ENCODE measurements around the gene RHOBTB1. TPM values are rescaled to one million over a fixed set of nuclear protein-coding genes. Genes with fewer than 3 reads are reported as not detected.

The RHOBTB1 gene
- total and polyA plus RNA-seq, 2 donors from 2014 or later = 14.6 to 34.5 TPM

- H3K27ac ChIP-seq (ENCODE audit: low read depth in 2 of 2, low read length in 2 of 2) = no peak overlapping the region
- no peak overlapping the region for H3K4me3 ChIP-seq (ENCODE audit: low read length in 3 of 3)
- H3K9me3 ChIP-seq (ENCODE audit: control insufficient read depth in 2 of 3, insufficient read depth in 1 of 3, low read length in 3 of 3) = no peaks in the 10 kb centered on the region
- no peak for DNase-seq
- peaks cover 2 to 16% (median 2%) of the 10 kb centered on the region in 3 donors for H3K36me3 ChIP-seq (ENCODE audit: control insufficient read depth in 2 of 3, insufficient read depth in 3 of 3, low read length in 3 of 3)
- TF ChIP-seq CTCF (IDR thresholded peaks at IDR 0.05; ENCODE audit: borderline replicate concordance, extremely low read depth, insufficient read depth) = no peak
- intact Hi-C loops (cut with DNase I) = no loop called here
- H3K9ac ChIP-seq (ENCODE audit: low read length in 3 of 3) = no peak overlapping the region
- H3K27me3 ChIP-seq (ENCODE audit: control insufficient read depth, insufficient read depth, low read length) = no peaks in the 10 kb centered on the region
- no peak for FAIRE-seq
- peaks cover 0 to 12% (median 8%) of the 10 kb centered on the region in 3 donors for H3K4me1 ChIP-seq (ENCODE audit: control insufficient read depth in 2 of 3, insufficient read depth in 2 of 3, low read depth in 1 of 3, low read length in 3 of 3)
These were observed 32.8 kb downstream of the RHOBTB1 start for GRCh38 chr10:60911216-60911615.

GRCh38 chr10:60910543-60910942, 33.4 kb downstream of the RHOBTB1 start:
- DNase-seq (peak in 1 of 5 donors; percentile 37), FAIRE-seq (no peak)
- TF ChIP-seq CTCF (IDR thresholded peaks at IDR 0.05; ENCODE audit: borderline replicate concordance, extremely low read depth, insufficient read depth) = no peak
- no peak overlapping the region for H3K4me3 ChIP-seq (ENCODE audit: low read length in 3 of 3)
- no peaks in the 10 kb centered on the region for H3K27me3 ChIP-seq (ENCODE audit: control insufficient read depth, insufficient read depth, low read length)
- intact Hi-C loops (cut with DNase I) = no loop called here
- peaks cover 2 to 16% (median 2%) of the 10 kb centered on the region in 3 donors for H3K36me3 ChIP-seq (ENCODE audit: control insufficient read depth in 2 of 3, insufficient read depth in 3 of 3, low read length in 3 of 3)
- H3K9me3 ChIP-seq (ENCODE audit: control insufficient read depth in 2 of 3, insufficient read depth in 1 of 3, low read length in 3 of 3) = no peaks in the 10 kb centered on the region
- H3K27ac ChIP-seq (ENCODE audit: low read depth in 2 of 2, low read length in 2 of 2) = peak overlapping the region in 1 of 2 donors; percentile 17
- H3K9ac ChIP-seq (ENCODE audit: low read length in 3 of 3) = no peak overlapping the region
- peaks cover 0 to 16% (median 7%) of the 10 kb centered on the region in 3 donors for H3K4me1 ChIP-seq (ENCODE audit: control insufficient read depth in 2 of 3, insufficient read depth in 2 of 3, low read depth in 1 of 3, low read length in 3 of 3)

GRCh38 chr10:60908896-60909295, 35.1 kb downstream of the RHOBTB1 start:
- TF ChIP-seq CTCF (IDR thresholded peaks at IDR 0.05; ENCODE audit: borderline replicate concordance, extremely low read depth, insufficient read depth) = no peak
- Histone ChIP-seq H3K27ac (ENCODE audit: low read depth in 2 of 2, low read length in 2 of 2) (peak overlapping the region in 1 of 2 donors; percentile 7), H3K9ac (ENCODE audit: low read length in 3 of 3) (no peak overlapping the region), H3K27me3 (ENCODE audit: control insufficient read depth, insufficient read depth, low read length) (no peaks in the 10 kb centered on the region), H3K4me3 (ENCODE audit: low read length in 3 of 3) (no peak overlapping the region), H3K36me3 (ENCODE audit: control insufficient read depth in 2 of 3, insufficient read depth in 3 of 3, low read length in 3 of 3) (peaks cover 2 to 16% (median 2%) of the 10 kb centered on the region in 3 donors), H3K4me1 (ENCODE audit: control insufficient read depth in 2 of 3, insufficient read depth in 2 of 3, low read depth in 1 of 3, low read length in 3 of 3) (peaks cover 0 to 16% (median 7%) of the 10 kb centered on the region in 3 donors), H3K9me3 (ENCODE audit: control insufficient read depth in 2 of 3, insufficient read depth in 1 of 3, low read length in 3 of 3) (no peaks in the 10 kb centered on the region)
- FAIRE-seq (no peak), DNase-seq (no peak)
- intact Hi-C loops (cut with DNase I) = no loop called here

GRCh38 chr10:60908031-60908430, 36.0 kb downstream of the RHOBTB1 start:
- peaks cover 0 to 16% (median 7%) of the 10 kb centered on the region in 3 donors for H3K4me1 ChIP-seq (ENCODE audit: control insufficient read depth in 2 of 3, insufficient read depth in 2 of 3, low read depth in 1 of 3, low read length in 3 of 3)
- H3K9me3 ChIP-seq (ENCODE audit: control insufficient read depth in 2 of 3, insufficient read depth in 1 of 3, low read length in 3 of 3) = no peaks in the 10 kb centered on the region
- no peak for FAIRE-seq
- no peak overlapping the region for H3K27ac ChIP-seq (ENCODE audit: low read depth in 2 of 2, low read length in 2 of 2)
- H3K36me3 ChIP-seq (ENCODE audit: control insufficient read depth in 2 of 3, insufficient read depth in 3 of 3, low read length in 3 of 3) = peaks cover 2 to 16% (median 2%) of the 10 kb centered on the region in 3 donors
- H3K27me3 ChIP-seq (ENCODE audit: control insufficient read depth, insufficient read depth, low read length) = no peaks in the 10 kb centered on the region
- H3K4me3 ChIP-seq (ENCODE audit: low read length in 3 of 3) = no peak overlapping the region
- H3K9ac ChIP-seq (ENCODE audit: low read length in 3 of 3) = no peak overlapping the region
- intact Hi-C loops (cut with DNase I) = no loop called here
- DNase-seq = no peak
- no peak for TF ChIP-seq CTCF (IDR thresholded peaks at IDR 0.05; ENCODE audit: borderline replicate concordance, extremely low read depth, insufficient read depth)

Data from kidney (tissue), 14 donors.